OCI-LY7 (cell line): ENCODE data around the gene ZDHHC14. TPM values are rescaled to one million over a fixed set of nuclear protein-coding genes. Genes with fewer than 3 reads are reported as not detected.

Experiments
- BruUV-seq: library from RNA; stranded (reverse); fragments of 400-500 nt; replicated peaks from 2 replicates; lab custom pipeline; 2021; lab: Mats Ljungman, UMichigan
- CTCF ChIA-PET: fragments of 300-600 bp; sonication (Branson Sonifier 250); formaldehyde crosslinking; loops from one replicate; lab custom pipeline; 2022; ENCODE audit warnings: antibody characterized with exemption; ENCODE audit not compliant: unreplicated experiment; lab: Charles Lee
- POLR2A ChIA-PET: fragments of 300-600 bp; sonication (Branson Sonifier 250); formaldehyde crosslinking; loops from one replicate; lab custom pipeline; 2022; ENCODE audit warnings: antibody characterized with exemption; lab: Charles Lee
- DNase-seq: peaks from one replicate; pipeline ENCODE4 v3.0.0-alpha.2; 2015; ENCODE audit warnings: low spot score
- H2AFZ ChIP-seq: fragments of 200-600 bp; sonication (generic), shearing (Covaris generic); 2 replicates; pipeline ENCODE4 v1.6.1; 2014; ENCODE audit warnings: mild to moderate bottlenecking, antibody characterized with exemption, low read length, moderate library complexity
- H3K27ac ChIP-seq: fragments of 200-600 bp; sonication (generic); 2 replicates; pipeline ENCODE4 v1.5.1; 2014; ENCODE audit warnings: mixed run types, low read depth, mild to moderate bottlenecking, moderate library complexity, low read length, inconsistent platforms; ENCODE audit not compliant: poor library complexity, severe bottlenecking
- H3K36me3 ChIP-seq: fragments of 200-600 bp; sonication (generic); 2 replicates; pipeline ENCODE4 v1.6.1; 2014; ENCODE audit warnings: mild to moderate bottlenecking, antibody characterized with exemption, low read length, moderate library complexity, mixed read lengths; ENCODE audit not compliant: insufficient read depth
- H3K4me1 ChIP-seq: fragments of 200-600 bp; sonication (generic); 2 replicates; pipeline ENCODE4 v1.5.1; 2014; ENCODE audit warnings: mild to moderate bottlenecking, low read length; ENCODE audit not compliant: insufficient read depth, poor library complexity, severe bottlenecking
- H3K4me2 ChIP-seq: fragments of 200-600 bp; sonication (generic); 2 replicates; pipeline ENCODE4 v1.6.1; 2014; ENCODE audit warnings: mild to moderate bottlenecking, low read length
- H3K4me3 ChIP-seq: fragments of 200-600 bp; sonication (generic); 2 replicates; pipeline ENCODE4 v1.5.1; 2014; ENCODE audit warnings: mild to moderate bottlenecking, low read depth, low read length; ENCODE audit not compliant: poor library complexity, severe bottlenecking
- H3K79me2 ChIP-seq: fragments of 200-600 bp; sonication (generic); 2 replicates; pipeline ENCODE4 v1.6.1; 2016; ENCODE audit warnings: low read depth, mild to moderate bottlenecking, low read length, moderate library complexity, mixed read lengths; ENCODE audit not compliant: insufficient read depth
- H3K9me2 ChIP-seq: fragments of 200-600 bp; sonication (generic); 2 replicates; pipeline ENCODE4 v1.6.1; 2016; ENCODE audit warnings: mild to moderate bottlenecking, low read length, mixed read lengths; ENCODE audit not compliant: insufficient read depth
- H3K9me3 ChIP-seq: fragments of 200-600 bp; sonication (generic); 2 replicates; pipeline ENCODE4 v1.6.1; 2014; ENCODE audit warnings: mild to moderate bottlenecking, mixed run types, low read length, mixed read lengths
- H4K20me1 ChIP-seq: fragments of 200-600 bp; sonication (generic); 2 replicates; pipeline ENCODE4 v1.6.1; 2014; ENCODE audit warnings: mild to moderate bottlenecking, antibody characterized with exemption, low read length, moderate library complexity, mixed read lengths; ENCODE audit not compliant: insufficient read depth
- CTCF ChIP-seq: fragments of 200-600 bp; sonication (generic); conservative IDR thresholded peaks from 2 replicates; pipeline ENCODE4 v1.5.1; 2014; ENCODE audit warnings: mild to moderate bottlenecking, antibody characterized with exemption, low read length, moderate library complexity, mixed read lengths
- EZH2phosphoT487 ChIP-seq: fragments of 200-600 bp; sonication (generic); IDR thresholded peaks from 2 replicates; pipeline ENCODE4 v1.6.1; 2018; ENCODE audit warnings: low read depth, borderline replicate concordance, mild to moderate bottlenecking, mixed run types, antibody characterized with exemption, low read length, moderate library complexity, mixed read lengths
- intact Hi-C: fragments of 100-400 bp; cut with micrococcal nuclease; formaldehyde crosslinking; loops from one replicate; pipeline ENCODE4 v1.10.0; 2022; ENCODE audit not compliant: unreplicated experiment
- total RNA-seq, 2 experiments: library from RNA; depleted of rRNA in 1 of 2; stranded (reverse); fragments of >200 nt in 1 of 2; shearing (Covaris generic) in 1 of 2; gene quantifications; 2 replicates each; pipeline ENCODE4 v1.2.3, GENCODE V29; 2014 to 2022

ZDHHC14 gene
- total RNA-seq, 2 experiments from 2014 or later: 0.69 to 3.0 TPM

- DNase-seq: no peak
- no peak for TF ChIP-seq CTCF
- TF ChIP-seq EZH2phosphoT487: no peak
- BruUV-seq: no TSS peak
- H4K20me1 ChIP-seq: no peaks in the 10 kb centered on the region
- POLR2A ChIA-PET: no interaction called here
- CTCF ChIA-PET: no interaction called here
- no peak overlapping the region for H2AFZ ChIP-seq
- no peak overlapping the region for H3K4me3 ChIP-seq
- H3K4me2 ChIP-seq: no peak overlapping the region
- no peaks in the 10 kb centered on the region for H3K9me3 ChIP-seq
- no peaks in the 10 kb centered on the region for H3K79me2 ChIP-seq
- no peaks in the 10 kb centered on the region for H3K4me1 ChIP-seq
- intact Hi-C loops: no loop called here
- no peaks in the 10 kb centered on the region for H3K36me3 ChIP-seq
- H3K9me2 ChIP-seq: no peaks in the 10 kb centered on the region
- H3K27ac ChIP-seq: no peak overlapping the region
Measured at GRCh38 chr6:157400676-157401075, 19.7 kb downstream of the ZDHHC14 start.

- Histone ChIP-seq H3K79me2 (no peaks in the 10 kb centered on the region), H3K4me1 (no peaks in the 10 kb centered on the region), H2AFZ (no peak overlapping the region), H3K9me3 (no peaks in the 10 kb centered on the region), H3K36me3 (no peaks in the 10 kb centered on the region), H4K20me1 (no peaks in the 10 kb centered on the region), H3K9me2 (no peaks in the 10 kb centered on the region), H3K4me2 (no peak overlapping the region), H3K27ac (no peak overlapping the region), H3K4me3 (no peak overlapping the region)
- TF ChIP-seq CTCF (no peak), EZH2phosphoT487 (no peak)
- ChIA-PET POLR2A (no interaction called here), CTCF (interaction anchor here (0.6 kb wide), 1 partner anchor 225 kb away, joined by 3 read pairs; no protein-coding TSS in a partner anchor)
- DNase-seq: no peak
- BruUV-seq: no TSS peak
- intact Hi-C loops: no loop called here
Measured at GRCh38 chr6:157401734-157402338, 20.8 kb downstream of the ZDHHC14 start.

GRCh38 chr6:157402996-157403685 is 22.2 kb downstream of the ZDHHC14 start:
- Histone ChIP-seq H3K4me2 (no peak overlapping the region), H3K4me3 (no peak overlapping the region), H3K27ac (no peak overlapping the region), H3K9me3 (no peaks in the 10 kb centered on the region), H4K20me1 (no peaks in the 10 kb centered on the region), H2AFZ (no peak overlapping the region), H3K79me2 (no peaks in the 10 kb centered on the region), H3K4me1 (no peaks in the 10 kb centered on the region), H3K9me2 (no peaks in the 10 kb centered on the region), H3K36me3 (no peaks in the 10 kb centered on the region)
- CTCF ChIA-PET: no interaction called here
- TF ChIP-seq EZH2phosphoT487 (no peak), CTCF (no peak)
- intact Hi-C loops: no loop called here
- POLR2A ChIA-PET: no interaction called here
- no peak for DNase-seq
- no TSS peak for BruUV-seq
